HG03045 (cell line): Measurements from ENCODE around the gene SUPT20HL1.
"Not testable (repeated sequence)": the region's sequence is repeated elsewhere in the genome, so short reads cannot be mapped to it uniquely, and the experiment has no call there.

ENCODE experiments used
- ATAC-seq: cut with Tn5 transposase; IDR thresholded peaks from one replicate; pipeline ENCODE4 v1.9.1; 2021; ENCODE audit warnings: mild to moderate bottlenecking, moderate library complexity; ENCODE audit not compliant: unreplicated experiment

The SUPT20HL1 gene

GRCh38 chrX:24362089-24362745 lies 1.8 kb downstream of the SUPT20HL1 start:
- not testable (repeated sequence) for ATAC-seq

GRCh38 chrX:24363432-24364181 lies 3.2 kb downstream of the SUPT20HL1 start:
- ATAC-seq = not testable (repeated sequence)

- ATAC-seq = no peak
Observed at GRCh38 chrX:24364326-24364725, 3.9 kb downstream of the SUPT20HL1 start.

- no peak for ATAC-seq
Observed at GRCh38 chrX:24364851-24365538, 4.6 kb downstream of the SUPT20HL1 start.

GRCh38 chrX:24366762-24367400 lies 6.4 kb downstream of the SUPT20HL1 start:
- not testable (repeated sequence) for ATAC-seq

GRCh38 chrX:24369816-24370215 lies 9.4 kb downstream of the SUPT20HL1 start:
- no peak for ATAC-seq

GRCh38 chrX:24371391-24371972 lies 11.0 kb downstream of the SUPT20HL1 start:
- ATAC-seq = no peak

GRCh38 chrX:24372021-24372763 lies 11.8 kb downstream of the SUPT20HL1 start:
- ATAC-seq = no peak

- ATAC-seq = no peak
Observed at GRCh38 chrX:24375600-24376131, 15.2 kb downstream of the SUPT20HL1 start.

- no peak for ATAC-seq
Observed at GRCh38 chrX:24376403-24376802, 16.0 kb downstream of the SUPT20HL1 start.

- no peak for ATAC-seq
Observed at GRCh38 chrX:24377195-24377594, 16.8 kb downstream of the SUPT20HL1 start.

GRCh38 chrX:24377911-24378468 lies 17.6 kb downstream of the SUPT20HL1 start:
- ATAC-seq = no peak

- no peak for ATAC-seq
Observed at GRCh38 chrX:24378706-24379105, 18.3 kb downstream of the SUPT20HL1 start.

- no peak for ATAC-seq
Observed at GRCh38 chrX:24380262-24381187, 20.1 kb downstream of the SUPT20HL1 start.

- ATAC-seq = not testable (repeated sequence)
Observed at GRCh38 chrX:24382315-24382714, 21.9 kb downstream of the SUPT20HL1 start.

- no peak for ATAC-seq
Observed at GRCh38 chrX:24387724-24388123, 27.3 kb downstream of the SUPT20HL1 start.

- no peak for ATAC-seq
Observed at GRCh38 chrX:24391389-24391788, 30.9 kb downstream of the SUPT20HL1 start.

GRCh38 chrX:24391843-24392242 lies 31.4 kb downstream of the SUPT20HL1 start:
- ATAC-seq = no peak

GRCh38 chrX:24392709-24393108 lies 32.3 kb downstream of the SUPT20HL1 start:
- no peak for ATAC-seq
